BLaER1 treated with 17β-estradiol and CSF1 and Interleukin-3, amounts not matched to agents 10 nM and 100 nM (cell line): Measurements from ENCODE around the gene STX18.

ENCODE experiments used
- H3K27ac ChIP-seq, 11 experiments: shearing (Covaris generic); formaldehyde crosslinking; 2 replicates each; pipeline ENCODE4 v1.8.1; 2022
- H3K27me3 ChIP-seq, 11 experiments: shearing (Covaris generic); formaldehyde crosslinking; 2 replicates each; pipeline ENCODE4 v1.8.1; 2022
- H3K36me3 ChIP-seq, 11 experiments: shearing (Covaris generic); formaldehyde crosslinking; 2 replicates each; pipeline ENCODE4 v1.8.1; 2022
- H3K4me1 ChIP-seq, 10 experiments: shearing (Covaris generic); formaldehyde crosslinking; 2 replicates each; pipeline ENCODE4 v1.8.1; 2022
- H3K4me2 ChIP-seq, 11 experiments: shearing (Covaris generic); formaldehyde crosslinking; 2 replicates each; pipeline ENCODE4 v1.8.1; 2022
- H3K4me3 ChIP-seq, 10 experiments: shearing (Covaris generic); formaldehyde crosslinking; 2 replicates each; pipeline ENCODE4 v1.8.1; 2022
- H3K9ac ChIP-seq, 11 experiments: shearing (Covaris generic); formaldehyde crosslinking; 2 replicates each; pipeline ENCODE4 v1.8.1; 2022
- H3K9me3 ChIP-seq, 11 experiments: shearing (Covaris generic); formaldehyde crosslinking; replicated peaks in 1 of 11; 2 replicates each; pipeline ENCODE4 v1.8.1; 2022
- H4K20me1 ChIP-seq, 11 experiments: shearing (Covaris generic); formaldehyde crosslinking; 2 replicates each; pipeline ENCODE4 v1.8.1; 2022
- Cebpa-rat ChIP-seq, 11 experiments: shearing (Covaris generic); IDR thresholded peaks; 2 replicates each; pipeline ENCODE4 v1.8.1; 2022

STX18 gene

DNA sequence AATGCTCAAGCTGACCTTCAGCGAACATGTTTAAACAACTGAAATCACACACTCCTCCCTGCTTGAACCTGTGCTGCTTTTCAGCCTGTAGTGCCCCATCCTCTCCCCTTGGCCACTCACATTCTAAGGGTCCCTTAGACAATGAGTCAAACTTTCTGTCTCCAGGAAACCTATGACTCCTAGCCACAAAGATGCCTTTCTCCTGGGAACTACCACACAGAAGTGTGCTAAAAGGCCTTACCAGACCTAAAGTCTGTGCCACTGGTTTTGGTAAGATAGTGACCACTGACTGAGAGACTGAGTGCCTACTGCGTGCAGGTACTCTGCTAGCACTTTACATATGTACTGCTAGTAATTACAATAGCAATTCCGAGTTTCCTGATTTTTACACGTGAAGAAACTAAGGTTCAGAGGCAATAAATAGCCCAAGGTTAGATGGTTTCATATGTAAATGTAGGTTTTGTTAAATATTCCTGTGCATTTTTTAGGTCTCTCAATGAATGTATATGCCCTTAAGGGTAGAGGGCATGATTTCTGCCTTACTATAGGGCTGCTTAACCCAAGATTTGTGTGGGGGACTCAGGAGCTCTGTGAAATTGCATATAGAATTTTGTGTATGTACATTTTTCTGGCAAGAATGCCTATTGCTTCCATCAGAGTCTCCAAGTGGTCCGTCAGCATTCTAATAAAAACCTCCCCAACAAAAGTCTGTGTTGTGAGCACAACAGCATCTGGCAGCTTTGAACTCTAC is 83.9 kb downstream of the STX18 start:
- no peaks in the 10 kb centered on the region for H3K27me3 ChIP-seq
- no peaks in the 10 kb centered on the region for H3K9me3 ChIP-seq
- no peaks in the 10 kb centered on the region for H3K4me1 ChIP-seq
- H3K9ac ChIP-seq: no peak overlapping the region
- H3K27ac ChIP-seq: no peak overlapping the region
- H3K4me3 ChIP-seq: no peak overlapping the region
- no peak for TF ChIP-seq Cebpa-rat (IDR thresholded peaks at IDR 0.05)
- H3K36me3 ChIP-seq: peaks cover 67 to 98% (median 85%) of the 10 kb centered on the region in 11 experiments
- peaks cover 0 to 23% (median 4%) of the 10 kb centered on the region in 11 experiments; a peak in 7 of 22 replicates for H4K20me1 ChIP-seq
- no peak overlapping the region for H3K4me2 ChIP-seq

GRCh38 chr4:4456816-4457578 is 84.9 kb downstream of the STX18 start:
- Histone ChIP-seq H3K9ac (no peak overlapping the region), H4K20me1 (peaks cover 0 to 13% (median 4%) of the 10 kb centered on the region in 11 experiments; a peak in 5 of 22 replicates), H3K4me2 (no peak overlapping the region), H3K27ac (no peak overlapping the region), H3K36me3 (peaks cover 76 to 98% (median 89%) of the 10 kb centered on the region in 11 experiments), H3K4me3 (no peak overlapping the region), H3K27me3 (no peaks in the 10 kb centered on the region), H3K4me1 (no peaks in the 10 kb centered on the region), H3K9me3 (peaks cover 0 to 4% (median 0%) of the 10 kb centered on the region in 11 experiments; a peak in 1 of 22 replicates)
- no peak for TF ChIP-seq Cebpa-rat (IDR thresholded peaks at IDR 0.05)

- no peak overlapping the region for H3K27ac ChIP-seq
- H4K20me1 ChIP-seq: peaks cover 0 to 6% (median 0%) of the 10 kb centered on the region in 11 experiments; a peak in 4 of 22 replicates
- no peaks in the 10 kb centered on the region for H3K4me1 ChIP-seq
- peaks cover 0 to 4% (median 0%) of the 10 kb centered on the region in 11 experiments; a peak in 1 of 22 replicates for H3K9me3 ChIP-seq
- H3K4me3 ChIP-seq: no peak overlapping the region
- H3K27me3 ChIP-seq: no peaks in the 10 kb centered on the region
- H3K36me3 ChIP-seq: peaks cover 77 to 98% (median 87%) of the 10 kb centered on the region in 11 experiments
- H3K4me2 ChIP-seq: no peak overlapping the region
- H3K9ac ChIP-seq: no peak overlapping the region
- TF ChIP-seq Cebpa-rat (IDR thresholded peaks at IDR 0.05): no peak
Observed at GRCh38 chr4:4456351-4456750, 85.5 kb downstream of the STX18 start.

DNA sequence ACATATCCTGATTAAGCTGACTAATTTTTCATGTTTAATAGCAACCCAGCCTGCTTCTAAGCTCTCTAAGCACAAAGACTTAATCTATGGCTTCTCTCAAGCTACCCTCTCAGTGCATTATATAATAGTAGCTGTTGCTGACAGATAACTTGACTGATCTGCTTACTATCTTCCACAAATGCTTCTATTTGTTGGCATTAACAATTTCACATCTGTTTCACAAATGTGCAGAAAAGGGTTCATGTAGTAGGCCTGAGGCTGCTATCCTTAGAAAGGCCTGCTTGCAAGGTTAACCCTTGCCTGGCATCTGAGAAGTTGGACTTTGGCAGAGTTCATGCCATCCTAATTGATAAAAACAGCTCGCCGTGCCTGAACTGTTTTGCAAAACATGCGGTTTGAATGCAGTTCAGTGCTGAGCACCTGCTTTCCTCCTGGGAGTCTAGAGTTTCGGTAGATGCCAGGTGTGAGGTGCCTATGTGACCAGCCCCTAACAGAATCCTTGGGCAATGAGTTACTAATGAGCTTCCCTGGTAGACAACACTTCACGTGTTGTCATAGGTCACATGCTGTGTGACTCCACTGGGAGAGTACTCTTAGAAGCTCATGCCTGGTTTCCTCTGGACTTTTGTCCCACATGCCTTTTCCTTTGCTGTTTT is 86.5 kb downstream of the STX18 start:
- H3K9ac ChIP-seq: no peak overlapping the region
- H3K9me3 ChIP-seq: peaks cover 0 to 4% (median 0%) of the 10 kb centered on the region in 11 experiments; a peak in 1 of 22 replicates
- no peak overlapping the region for H3K4me3 ChIP-seq
- no peak for TF ChIP-seq Cebpa-rat (IDR thresholded peaks at IDR 0.05)
- no peaks in the 10 kb centered on the region for H3K27me3 ChIP-seq
- H3K36me3 ChIP-seq: peaks cover 77 to 100% (median 86%) of the 10 kb centered on the region in 11 experiments
- peaks cover 0 to 6% (median 0%) of the 10 kb centered on the region in 11 experiments; a peak in 5 of 22 replicates for H4K20me1 ChIP-seq
- H3K27ac ChIP-seq: no peak overlapping the region
- peaks cover 0 to 8% (median 5%) of the 10 kb centered on the region in 10 experiments; a peak in 11 of 20 replicates for H3K4me1 ChIP-seq
- no peak overlapping the region for H3K4me2 ChIP-seq

DNA sequence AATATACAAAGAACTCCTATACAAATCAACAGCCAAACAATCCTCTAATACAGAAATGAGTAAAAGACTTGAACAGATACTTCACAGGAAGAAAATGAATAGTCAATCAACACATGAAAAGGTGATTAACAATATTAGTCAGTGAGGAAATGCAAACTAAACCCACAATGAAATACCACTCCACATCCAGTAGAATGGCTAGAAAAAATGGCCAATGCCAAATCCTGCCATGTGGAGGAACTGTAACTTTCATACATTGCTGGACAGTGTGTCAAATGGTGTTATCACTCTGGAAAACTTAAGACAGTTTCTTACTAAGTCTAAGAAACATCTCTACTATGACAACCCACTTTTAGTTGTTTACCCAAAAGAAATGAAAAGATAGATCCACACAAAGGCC is 95.4 kb downstream of the STX18 start:
- no peak overlapping the region for H3K4me3 ChIP-seq
- peaks cover 0 to 7% (median 0%) of the 10 kb centered on the region in 11 experiments; a peak in 4 of 22 replicates for H4K20me1 ChIP-seq
- H3K27ac ChIP-seq: no peak overlapping the region
- H3K9ac ChIP-seq: no peak overlapping the region
- no peaks in the 10 kb centered on the region for H3K9me3 ChIP-seq
- peaks cover 0 to 12% (median 7%) of the 10 kb centered on the region in 10 experiments; a peak in 11 of 20 replicates for H3K4me1 ChIP-seq
- no peak overlapping the region for H3K4me2 ChIP-seq
- no peak for TF ChIP-seq Cebpa-rat (IDR thresholded peaks at IDR 0.05)
- H3K27me3 ChIP-seq: no peaks in the 10 kb centered on the region
- H3K36me3 ChIP-seq: peaks cover 0 to 73% (median 14%) of the 10 kb centered on the region in 11 experiments; a peak in 13 of 22 replicates

- Histone ChIP-seq H3K4me2 (no peak overlapping the region), H3K27ac (peak overlapping the region in 2 of 11 experiments; percentile 5 to 19; a peak in 2 of 22 replicates)
Observed at GRCh38 chr4:4443821-4444220, 98.0 kb downstream of the STX18 start.

GRCh38 chr4:4440333-4441061 is 101.4 kb downstream of the STX18 start:
- Histone ChIP-seq H4K20me1 (peaks cover 0 to 7% (median 0%) of the 10 kb centered on the region in 11 experiments; a peak in 4 of 22 replicates), H3K27ac (no peak overlapping the region), H3K9me3 (no peaks in the 10 kb centered on the region), H3K36me3 (peaks cover 21 to 89% (median 45%) of the 10 kb centered on the region in 11 experiments), H3K4me2 (no peak overlapping the region), H3K4me1 (no peaks in the 10 kb centered on the region), H3K4me3 (no peak overlapping the region), H3K27me3 (no peaks in the 10 kb centered on the region), H3K9ac (no peak overlapping the region)
- TF ChIP-seq Cebpa-rat (IDR thresholded peaks at IDR 0.05): no peak

More at GRCh38 chr4:4443821-4444220, 98.0 kb downstream of the STX18 start:
- Histone ChIP-seq H3K4me3 (no peak overlapping the region), H3K9ac (no peak overlapping the region), H4K20me1 (peaks cover 0 to 6% (median 0%) of the 10 kb centered on the region in 11 experiments; a peak in 1 of 22 replicates), H3K9me3 (no peaks in the 10 kb centered on the region), H3K4me1 (no peaks in the 10 kb centered on the region), H3K36me3 (peaks cover 6 to 66% (median 17%) of the 10 kb centered on the region in 11 experiments; a peak in 14 of 22 replicates), H3K27me3 (no peaks in the 10 kb centered on the region)
- TF ChIP-seq Cebpa-rat (IDR thresholded peaks at IDR 0.05): no peak

GRCh38 chr4:4439782-4440181 is 102.1 kb downstream of the STX18 start:
- Histone ChIP-seq H3K4me1 (no peaks in the 10 kb centered on the region), H3K36me3 (peaks cover 26 to 92% (median 50%) of the 10 kb centered on the region in 11 experiments), H3K9me3 (no peaks in the 10 kb centered on the region), H3K4me3 (no peak overlapping the region), H3K27me3 (no peaks in the 10 kb centered on the region), H4K20me1 (peaks cover 0 to 9% (median 0%) of the 10 kb centered on the region in 11 experiments; a peak in 4 of 22 replicates), H3K4me2 (no peak overlapping the region), H3K27ac (no peak overlapping the region), H3K9ac (no peak overlapping the region)
- no peak for TF ChIP-seq Cebpa-rat (IDR thresholded peaks at IDR 0.05)
